GM18517 (cell line): ENCODE measurements around the gene ZSCAN20.

Experiments
- ATAC-seq: cut with Tn5 transposase; IDR thresholded peaks from one replicate; pipeline ENCODE4 v1.9.1; 2021; ENCODE audit warnings: mild to moderate bottlenecking, moderate library complexity; ENCODE audit not compliant: unreplicated experiment

ZSCAN20 gene

GRCh38 chr1:33472269-33472980 is at the start of gene ZSCAN20:
ZSCAN20 (plus strand) TSS chr1:33472645; CDS start chr1:33479289, 6,644 bp downstream.
- ATAC-seq, result peak; percentile 93

GRCh38 chr1:33424205-33424604 is 48.2 kb upstream of the ZSCAN20 start:
- no peak for ATAC-seq

GRCh38 chr1:33424610-33425009 is 47.8 kb upstream of the ZSCAN20 start:
- ATAC-seq, result no peak

GRCh38 chr1:33425900-33426299 is 46.5 kb upstream of the ZSCAN20 start:
- ATAC-seq, result no peak

- ATAC-seq, result no peak
Observed at GRCh38 chr1:33426916-33427315, 45.5 kb upstream of the ZSCAN20 start.

GRCh38 chr1:33428661-33429060 is 43.8 kb upstream of the ZSCAN20 start:
- ATAC-seq, result no peak

GRCh38 chr1:33429332-33429731 is 43.1 kb upstream of the ZSCAN20 start:
- ATAC-seq, result no peak

GRCh38 chr1:33429856-33430691 is 42.4 kb upstream of the ZSCAN20 start:
- ATAC-seq, result no peak

GRCh38 chr1:33430692-33431593 is 41.5 kb upstream of the ZSCAN20 start, which contains the start of gene PHC2:
PHC2 (minus strand) TSS chr1:33431095; CDS start chr1:33375539, 55,556 bp downstream.
- ATAC-seq, result peak; percentile 86

- ATAC-seq, result no peak
Observed at GRCh38 chr1:33433509-33434362, 38.7 kb upstream of the ZSCAN20 start.

GRCh38 chr1:33434363-33434750 is 38.1 kb upstream of the ZSCAN20 start:
- no peak for ATAC-seq

- ATAC-seq, result no peak
Observed at GRCh38 chr1:33435096-33435820, 37.2 kb upstream of the ZSCAN20 start.

- ATAC-seq, result no peak
Observed at GRCh38 chr1:33436557-33437285, 35.7 kb upstream of the ZSCAN20 start.

- ATAC-seq, result no peak
Observed at GRCh38 chr1:33438364-33439160, 33.9 kb upstream of the ZSCAN20 start.

- ATAC-seq, result no peak
Observed at GRCh38 chr1:33439662-33440061, 32.8 kb upstream of the ZSCAN20 start.

GRCh38 chr1:33441088-33441745 is 31.2 kb upstream of the ZSCAN20 start:
- no peak for ATAC-seq

GRCh38 chr1:33442141-33442540 is 30.3 kb upstream of the ZSCAN20 start:
- ATAC-seq, result no peak
